M059J (cell line): ENCODE data around the gene ZNF101. TPM values are rescaled to one million over a fixed set of nuclear protein-coding genes. Genes with fewer than 3 reads are reported as not detected.
"Not testable (repeated sequence)": the region's sequence is repeated elsewhere in the genome, so short reads cannot be mapped to it uniquely, and the experiment has no call there.

Experiments used
- DNase-seq: peaks from one replicate; pipeline ENCODE4 v3.0.0-alpha.2; 2012; ENCODE audit warnings: low read depth
- total RNA-seq: library from RNA; depleted of rRNA; stranded (reverse); fragments of >200 nt; shearing (Covaris generic); gene quantifications from 2 replicates; pipeline ENCODE4 v1.2.3, GENCODE V29; 2014

Gene ZNF101
- total RNA-seq, 1 experiment from 2014 or later, result 9.0 TPM

DNA sequence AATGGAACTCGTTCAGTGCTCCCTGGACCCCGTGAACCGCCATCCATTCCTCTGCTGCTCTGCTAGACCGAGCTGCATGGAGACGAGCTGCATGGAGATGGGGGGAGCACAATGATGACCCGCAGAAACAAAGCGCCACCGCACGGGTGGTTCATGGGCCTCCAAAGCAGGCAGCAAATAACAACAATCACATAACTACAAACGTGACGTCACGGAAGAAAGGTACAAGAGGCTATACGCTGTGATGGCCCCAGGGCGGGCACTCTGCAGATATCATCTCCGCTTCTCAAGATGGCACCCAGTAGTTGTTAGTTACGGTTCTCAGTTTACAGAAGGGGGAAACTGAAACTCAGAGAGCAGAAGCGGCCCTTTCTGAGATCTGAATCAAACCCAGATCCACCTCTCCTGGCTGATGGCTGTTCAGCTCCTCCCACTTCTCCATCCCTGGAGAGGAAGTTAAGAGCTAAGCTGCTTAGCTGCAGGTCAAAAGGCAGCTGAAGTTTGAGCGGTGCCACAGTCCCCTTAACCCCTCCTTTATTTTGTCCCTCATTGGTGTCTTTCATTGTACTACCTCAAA, 6.9 kb upstream of the ZNF101 start:
- DNase-seq, result no peak

DNA sequence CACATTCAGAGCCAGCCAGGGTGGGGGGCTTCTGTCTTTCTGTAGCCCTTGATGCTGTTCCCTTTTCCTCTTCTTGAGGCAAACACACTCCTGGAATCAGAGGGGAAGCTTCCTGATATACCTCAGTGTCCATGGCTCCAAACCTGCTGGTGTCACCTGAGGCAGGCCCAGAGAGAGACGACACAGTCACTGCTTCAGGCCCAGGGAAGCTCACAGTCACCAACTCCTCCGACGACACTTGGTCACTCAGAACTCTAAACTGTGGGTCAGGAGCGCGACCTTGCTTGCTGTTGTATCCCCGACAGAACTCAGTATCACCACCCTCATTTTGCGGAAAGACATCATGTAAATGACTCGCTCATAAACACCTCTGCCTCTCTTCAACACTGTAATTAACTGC, 6.3 kb upstream of the ZNF101 start:
- DNase-seq, result no peak

- DNase-seq, result no peak
These were observed 5.8 kb upstream of the ZNF101 start for GRCh38 chr19:19662871-19663255.

DNA sequence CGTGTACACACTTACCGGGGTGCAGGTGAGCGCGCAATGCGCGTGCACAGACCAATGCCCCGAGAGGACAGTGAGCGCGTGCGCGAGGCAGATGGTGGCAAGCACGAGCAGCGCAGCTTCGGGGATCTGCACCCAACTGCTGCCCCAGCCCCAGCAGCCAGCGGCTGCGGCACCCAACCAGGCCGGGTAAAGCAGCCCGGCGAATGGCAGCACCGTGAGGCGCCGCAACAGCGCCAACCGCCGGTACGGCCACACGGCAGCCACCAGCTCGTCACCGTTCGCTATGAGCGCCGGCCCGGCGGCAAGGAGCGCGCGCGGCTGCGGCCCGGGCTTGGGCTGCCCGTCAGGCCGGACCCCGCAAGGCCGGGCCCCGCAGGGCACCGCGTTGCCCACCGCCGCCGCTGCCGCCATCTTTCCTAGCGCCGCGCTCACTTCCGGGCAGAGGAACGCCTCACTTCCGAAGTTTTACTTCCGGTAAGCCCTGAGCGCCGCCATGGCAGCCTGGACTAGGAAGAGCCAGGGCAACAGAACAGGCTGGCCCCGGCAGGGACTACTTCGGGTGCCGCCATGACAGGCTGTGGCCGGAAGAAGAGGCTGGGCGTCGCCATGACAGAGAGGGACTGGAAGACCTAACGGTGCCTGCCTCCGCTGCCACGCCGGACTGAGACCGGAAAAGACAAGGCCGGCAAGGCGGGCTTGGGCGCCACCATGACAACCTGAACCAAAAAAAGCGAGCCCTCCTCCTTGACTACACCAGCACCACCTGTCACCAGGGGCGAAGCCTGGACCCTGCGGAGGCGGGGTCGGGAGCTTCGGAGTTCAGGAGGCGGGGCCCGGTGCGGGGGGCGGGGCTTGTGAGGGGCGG, 5.2 kb upstream of the ZNF101 start, which contains the start of gene ATP13A1:
ATP13A1 (minus strand) TSS at position 421 of the 865 bp plus-strand sequence; CDS start at position 411, 10 bp downstream.
- DNase-seq, result peak; percentile 97

DNA sequence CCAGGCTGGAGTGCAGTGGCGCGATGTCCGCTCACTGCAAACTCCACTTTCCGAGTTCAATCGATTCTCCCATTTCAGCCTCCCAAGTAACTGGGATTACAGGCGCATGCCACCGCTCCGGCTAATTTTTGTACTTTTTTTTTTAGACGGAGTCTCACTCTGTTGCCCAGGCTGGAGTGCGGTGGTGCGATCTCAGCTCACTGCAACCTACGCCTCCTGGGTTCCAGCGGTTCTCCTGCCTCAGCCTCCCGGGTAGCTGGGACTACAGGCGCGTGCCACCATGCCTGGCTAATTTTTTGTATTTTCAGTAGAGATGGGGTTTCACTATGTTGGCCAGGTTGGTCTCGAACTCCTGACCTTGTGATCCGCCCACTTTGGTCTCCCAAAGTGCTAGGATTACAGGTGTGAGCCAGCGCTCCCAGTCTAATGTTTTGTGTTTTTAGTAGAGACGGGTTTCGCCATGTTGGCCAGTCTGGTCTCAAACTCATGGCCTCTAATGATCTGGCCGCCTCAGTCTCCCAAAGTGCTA, 3.2 kb upstream of the ZNF101 start:
- DNase-seq, result not testable (repeated sequence)

DNA sequence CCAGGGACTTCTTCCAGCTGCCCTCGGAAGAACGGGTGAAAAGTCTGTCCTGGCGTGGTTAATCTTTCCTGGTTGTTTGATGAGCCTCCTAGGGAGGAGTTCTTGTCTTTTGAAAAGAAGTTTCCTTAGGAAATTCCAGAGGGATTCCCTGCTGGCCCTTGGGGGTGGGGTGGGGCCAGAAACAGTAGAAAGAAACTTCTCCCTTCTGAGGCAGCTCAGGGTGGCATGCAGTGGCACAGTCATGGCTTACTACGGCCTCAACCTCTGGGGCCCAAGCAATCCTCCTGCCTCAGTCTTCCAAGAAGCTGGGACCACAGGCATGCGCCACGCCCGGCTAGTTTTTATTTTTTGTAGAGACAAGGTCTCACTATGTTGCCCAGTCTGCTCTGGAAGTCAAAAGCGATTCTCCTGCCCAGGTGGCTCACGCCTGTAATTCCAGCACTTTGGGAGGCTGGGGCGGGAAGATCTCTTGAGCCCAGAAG, 1.5 kb downstream of the ZNF101 start:
- no peak for DNase-seq

DNA sequence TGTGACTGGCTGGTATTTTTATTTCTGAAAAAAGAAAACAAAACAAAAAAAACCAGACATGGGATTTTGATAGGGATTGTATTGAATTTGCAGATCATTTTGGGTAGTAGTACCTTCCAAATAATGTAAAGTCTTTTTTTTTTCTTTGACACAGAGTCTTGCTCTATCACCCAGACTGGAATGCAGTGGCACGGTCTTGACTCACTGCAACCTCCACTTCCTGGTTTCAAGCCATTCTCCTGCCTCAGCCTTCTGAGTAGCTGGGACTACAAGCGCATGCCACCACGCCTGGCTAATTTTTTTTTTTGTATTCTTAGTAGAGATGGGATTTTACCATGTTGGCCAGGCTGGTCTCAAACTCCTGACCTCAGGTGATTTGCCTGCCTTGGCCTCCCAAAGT, 4.2 kb downstream of the ZNF101 start:
- DNase-seq, result no peak

GRCh38 chr19:19674315-19674714, 5.7 kb downstream of the ZNF101 start:
- no peak for DNase-seq

DNA sequence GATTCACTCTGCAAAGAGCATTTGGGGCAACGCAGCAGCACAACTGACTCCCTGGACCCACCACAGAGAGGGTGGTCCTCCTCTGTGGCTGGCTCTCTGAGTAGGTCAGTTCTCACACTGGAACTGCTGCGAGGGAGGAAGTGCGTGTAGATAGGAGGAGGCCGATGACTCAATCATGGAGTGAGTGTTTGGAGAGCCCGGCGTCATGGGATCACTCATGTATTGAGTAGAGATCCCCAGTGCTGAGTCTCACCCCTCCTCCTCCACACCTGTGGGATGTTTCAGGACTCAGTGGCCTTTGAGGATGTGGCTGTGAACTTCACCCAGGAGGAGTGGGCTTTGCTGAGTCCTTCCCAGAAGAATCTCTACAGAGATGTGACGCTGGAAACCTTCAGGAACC, 8.9 kb downstream of the ZNF101 start:
- no peak for DNase-seq

DNA sequence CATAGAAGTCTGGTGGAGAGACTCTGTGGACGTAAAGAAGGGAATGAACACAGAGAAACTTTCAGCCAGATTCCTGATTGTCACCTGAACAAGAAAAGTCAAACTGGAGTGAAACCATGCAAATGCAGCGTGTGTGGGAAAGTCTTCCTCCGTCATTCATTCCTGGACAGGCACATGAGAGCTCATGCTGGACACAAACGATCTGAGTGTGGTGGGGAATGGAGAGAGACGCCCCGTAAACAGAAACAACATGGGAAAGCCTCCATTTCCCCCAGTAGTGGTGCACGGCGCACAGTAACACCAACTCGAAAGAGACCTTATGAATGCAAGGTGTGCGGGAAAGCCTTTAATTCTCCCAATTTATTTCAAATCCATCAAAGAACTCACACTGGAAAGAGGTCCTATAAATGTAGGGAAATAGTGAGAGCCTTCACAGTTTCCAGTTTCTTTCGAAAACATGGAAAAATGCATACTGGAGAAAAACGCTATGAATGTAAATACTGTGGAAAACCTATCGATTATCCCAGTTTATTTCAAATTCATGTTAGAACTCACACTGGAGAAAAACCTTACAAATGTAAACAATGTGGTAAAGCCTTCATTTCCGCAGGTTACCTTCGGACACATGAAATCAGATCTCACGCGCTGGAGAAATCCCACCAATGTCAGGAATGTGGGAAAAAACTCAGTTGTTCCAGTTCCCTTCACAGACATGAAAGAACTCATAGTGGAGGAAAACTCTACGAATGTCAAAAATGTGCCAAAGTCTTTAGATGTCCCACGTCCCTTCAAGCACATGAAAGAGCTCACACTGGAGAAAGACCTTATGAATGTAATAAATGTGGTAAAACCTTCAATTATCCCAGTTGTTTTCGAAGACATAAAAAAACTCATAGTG, 10.8 kb downstream of the ZNF101 start:
- DNase-seq, result no peak

DNA sequence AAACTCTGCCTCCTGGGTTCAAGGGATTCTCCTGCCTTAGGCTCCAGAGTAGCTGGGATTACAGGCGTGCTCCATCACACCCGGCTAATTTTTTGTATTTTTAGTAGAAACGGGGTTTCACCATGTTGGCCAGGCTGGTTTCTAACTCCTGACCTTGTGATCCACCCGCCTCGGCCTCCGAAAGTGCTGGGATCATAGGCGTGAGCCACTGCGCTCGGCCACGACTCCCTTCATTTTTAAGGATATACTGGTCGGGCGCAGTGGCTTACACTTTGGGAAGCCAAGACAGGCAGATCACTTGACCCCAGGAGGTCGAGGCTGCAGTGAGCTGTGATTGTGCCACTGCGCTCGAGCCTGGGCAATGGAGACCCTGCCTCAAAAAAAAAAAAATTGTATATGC, 17.5 kb downstream of the ZNF101 start:
- DNase-seq, result not testable (repeated sequence)

DNA sequence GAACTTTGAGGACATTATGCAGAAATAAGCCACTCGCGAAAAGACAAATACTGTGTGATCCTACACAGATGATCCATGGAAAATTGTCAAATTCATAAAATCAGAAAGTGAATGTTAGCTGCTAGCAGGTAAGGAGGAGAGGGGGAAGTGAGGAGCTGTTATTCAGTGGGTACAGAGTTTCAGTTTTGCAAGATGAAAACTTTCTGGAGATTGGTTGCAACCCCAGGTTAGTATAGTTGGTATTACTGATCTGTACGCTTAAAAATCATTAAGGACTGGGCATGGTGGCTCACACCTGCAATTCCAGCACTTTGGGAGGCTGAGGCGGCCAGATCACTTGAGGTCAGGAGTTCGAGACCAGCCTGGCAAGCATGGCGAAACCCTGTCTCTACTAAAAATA, 17.9 kb downstream of the ZNF101 start:
- DNase-seq, result no peak

DNA sequence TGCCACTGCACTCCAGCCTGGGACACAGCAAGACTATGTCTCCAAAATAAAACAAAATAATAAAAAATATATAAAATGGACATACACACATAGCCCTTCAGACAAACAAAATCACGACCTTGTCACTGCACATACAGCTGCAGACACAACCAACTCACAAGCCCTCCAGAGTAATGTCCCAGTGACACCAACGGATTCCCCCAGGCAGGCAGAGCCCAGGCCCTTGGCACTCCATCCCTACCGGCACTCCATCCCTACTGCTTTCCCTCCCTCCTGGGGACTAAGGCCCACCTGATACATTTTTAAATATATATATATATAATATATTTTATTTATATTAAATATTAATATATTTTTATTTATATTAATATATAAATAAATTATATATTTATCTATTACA, 18.5 kb downstream of the ZNF101 start:
- peak; percentile 19 for DNase-seq

GRCh38 chr19:19689023-19689422, 20.4 kb downstream of the ZNF101 start:
- not testable (repeated sequence) for DNase-seq

GRCh38 chr19:19691683-19692082, 23.0 kb downstream of the ZNF101 start:
- DNase-seq, result no peak

DNA sequence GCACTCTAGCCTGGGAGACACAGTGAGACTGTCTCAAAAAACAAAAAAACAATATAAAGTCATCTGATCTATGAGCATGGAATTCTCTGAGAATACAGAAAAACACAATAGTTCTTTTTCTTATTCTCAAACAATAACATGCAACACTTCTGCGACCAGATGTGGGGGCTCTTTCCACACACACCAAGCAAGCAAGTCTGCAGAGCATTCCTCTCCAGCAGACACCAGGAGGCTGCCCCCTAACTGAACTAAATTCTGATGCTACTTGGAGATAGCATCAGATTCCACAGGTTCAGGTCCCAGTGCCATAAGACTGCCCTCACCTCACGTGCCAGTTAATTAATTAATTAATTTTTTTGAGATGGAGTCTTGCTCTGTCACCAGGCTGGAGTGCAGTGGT, 27.7 kb downstream of the ZNF101 start:
- no peak for DNase-seq

DNA sequence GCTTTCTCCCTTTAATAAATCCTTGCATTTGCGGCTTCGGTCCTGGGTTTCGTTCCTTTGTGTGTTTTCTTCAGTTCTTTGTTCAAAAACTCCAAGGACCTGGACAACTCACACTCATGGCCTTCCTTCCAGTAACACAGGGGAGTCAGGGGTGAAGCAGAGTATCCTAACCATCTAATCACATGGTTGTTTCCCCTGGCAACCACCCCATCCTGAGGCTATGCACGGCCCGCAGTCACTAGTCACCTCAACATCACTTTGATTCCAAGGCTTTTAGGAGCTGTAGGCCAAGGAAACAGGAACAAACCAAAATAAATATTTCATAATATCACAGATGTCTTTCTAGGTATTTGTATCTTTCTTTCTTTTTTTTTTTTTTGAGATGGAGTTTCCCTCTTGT, 28.9 kb downstream of the ZNF101 start:
- no peak for DNase-seq

DNA sequence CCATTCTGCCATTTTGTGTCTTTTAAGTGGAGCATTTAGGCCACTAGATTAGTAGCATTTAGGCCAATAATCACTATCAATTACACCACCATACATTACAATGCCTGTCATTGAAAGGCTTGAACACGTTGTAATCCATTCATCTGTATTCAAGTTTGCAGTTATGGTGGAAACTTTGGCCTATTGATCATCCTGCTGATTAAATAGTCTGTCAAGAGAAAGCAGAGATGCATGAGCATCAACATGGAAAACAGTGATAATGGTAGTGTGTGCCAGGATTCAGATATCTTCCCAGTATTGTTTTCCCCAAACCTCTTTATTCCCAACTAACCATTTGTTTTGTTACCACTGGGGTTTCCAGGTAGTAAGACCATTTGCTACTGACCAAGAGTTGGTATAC, 31.9 kb downstream of the ZNF101 start:
- not testable (repeated sequence) for DNase-seq

GRCh38 chr19:19704836-19705235, 36.2 kb downstream of the ZNF101 start:
- DNase-seq, result no peak

DNA sequence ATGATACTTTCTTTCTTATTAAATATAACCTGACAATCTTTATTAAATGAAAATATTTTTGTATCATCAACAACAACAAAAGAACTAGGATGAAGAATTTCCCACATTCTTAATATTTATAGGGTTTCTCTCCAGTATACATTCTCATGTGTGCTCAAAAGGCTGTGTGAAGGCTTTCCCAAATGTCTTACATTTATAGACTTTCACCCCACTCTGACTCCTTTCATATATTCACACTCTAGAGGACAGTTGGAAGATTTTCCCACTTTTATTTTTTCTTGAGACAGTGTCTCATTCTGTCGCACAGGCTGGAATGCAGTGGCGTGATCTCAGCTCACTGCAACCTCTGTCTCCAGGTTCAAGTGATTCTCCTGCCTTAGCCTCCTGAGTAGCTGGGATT, 41.9 kb downstream of the ZNF101 start:
- no peak for DNase-seq

GRCh38 chr19:19711306-19711933, 42.8 kb downstream of the ZNF101 start:
- no peak for DNase-seq
